ENCODE results near the gene RSPO3. TPM values are rescaled to one million over a fixed set of nuclear protein-coding genes. Genes with fewer than 3 reads are reported as not detected.
"Not testable (repeated sequence)": the region's sequence is repeated elsewhere in the genome, so short reads cannot be mapped to it uniquely, and the experiment has no call there.

Gene RSPO3
- 0.73 TPM for polyA plus RNA-seq (2013, experiment 1 of 2; ENCODE audit: insufficient read length)
- 1.5 TPM for polyA plus RNA-seq (2013, experiment 2 of 2; ENCODE audit: insufficient read length)

- peak; percentile 43 for DNase-seq
Measured at GRCh38 chr6:127118298-127119101, at the start of gene RSPO3. Gene RSPO3 (plus strand): TSS chr6:127118671. CDS start chr6:127119193, 522 bp downstream.

GRCh38 chr6:127069659-127070279 lies 48.7 kb upstream of the RSPO3 start:
- DNase-seq: peak; percentile 35

GRCh38 chr6:127073222-127073621 lies 45.2 kb upstream of the RSPO3 start:
- no peak for DNase-seq

- DNase-seq: peak; percentile 70
Measured at GRCh38 chr6:127076466-127076865, 42.0 kb upstream of the RSPO3 start.

GRCh38 chr6:127077886-127078285 lies 40.6 kb upstream of the RSPO3 start:
- no peak for DNase-seq

- no peak for DNase-seq
Measured at GRCh38 chr6:127078669-127079068, 39.8 kb upstream of the RSPO3 start.

GRCh38 chr6:127079681-127080080 lies 38.8 kb upstream of the RSPO3 start:
- DNase-seq: no peak

GRCh38 chr6:127080081-127080480 lies 38.4 kb upstream of the RSPO3 start:
- no peak for DNase-seq

- DNase-seq: no peak
Measured at GRCh38 chr6:127083231-127083962, 35.1 kb upstream of the RSPO3 start.

GRCh38 chr6:127083963-127084310 lies 34.5 kb upstream of the RSPO3 start:
- DNase-seq: no peak

GRCh38 chr6:127085181-127085580 lies 33.3 kb upstream of the RSPO3 start:
- no peak for DNase-seq

- DNase-seq: no peak
Measured at GRCh38 chr6:127090051-127090450, 28.4 kb upstream of the RSPO3 start.

GRCh38 chr6:127092466-127092865 lies 26.0 kb upstream of the RSPO3 start:
- DNase-seq: peak; percentile 46

- DNase-seq: no peak
Measured at GRCh38 chr6:127094791-127095190, 23.7 kb upstream of the RSPO3 start.

- DNase-seq: no peak
Measured at GRCh38 chr6:127096167-127096566, 22.3 kb upstream of the RSPO3 start.

GRCh38 chr6:127097442-127097841 lies 21.0 kb upstream of the RSPO3 start:
- DNase-seq: not testable (repeated sequence)

- DNase-seq: peak; percentile 24
Measured at GRCh38 chr6:127100510-127101140, 17.8 kb upstream of the RSPO3 start.

GRCh38 chr6:127102299-127102698 lies 16.2 kb upstream of the RSPO3 start:
- peak; percentile 85 for DNase-seq

GRCh38 chr6:127102859-127103258 lies 15.6 kb upstream of the RSPO3 start:
- no peak for DNase-seq

- peak; percentile 29 for DNase-seq
Measured at GRCh38 chr6:127103482-127103881, 15.0 kb upstream of the RSPO3 start.

GRCh38 chr6:127107916-127108315 lies 10.6 kb upstream of the RSPO3 start:
- no peak for DNase-seq

- no peak for DNase-seq
Measured at GRCh38 chr6:127110712-127111111, 7.8 kb upstream of the RSPO3 start.

- no peak for DNase-seq
Measured at GRCh38 chr6:127111526-127111925, 6.9 kb upstream of the RSPO3 start.
